D721Med (cell line): ENCODE data around the gene CALHM2.

Experiments used
- DNase-seq: peaks from one replicate; pipeline ENCODE4 v3.0.0; 2011; ENCODE audit warnings: low spot score; ENCODE audit not compliant: insufficient read length
- FAIRE-seq: peaks from 2 replicates; lab custom pipeline; 2011; peaks lifted over from hg19 to GRCh38; lab: Jason Lieb, UNC
- TF ChIP-seq, protein P1 (sequence below): IDR thresholded peaks from 2 replicates; pipeline ENCODE4 v1.5.1; 2012; ENCODE audit warnings: mild to moderate bottlenecking, control low read depth; ENCODE audit not compliant: insufficient read depth; ENCODE audit errors: missing control alignments

The CALHM2 gene

GRCh38 chr10:103475437-103475836 lies 23.3 kb upstream of the CALHM2 start:
- DNase-seq (no peak), FAIRE-seq (no peak)
- TF ChIP-seq, protein P1, sequence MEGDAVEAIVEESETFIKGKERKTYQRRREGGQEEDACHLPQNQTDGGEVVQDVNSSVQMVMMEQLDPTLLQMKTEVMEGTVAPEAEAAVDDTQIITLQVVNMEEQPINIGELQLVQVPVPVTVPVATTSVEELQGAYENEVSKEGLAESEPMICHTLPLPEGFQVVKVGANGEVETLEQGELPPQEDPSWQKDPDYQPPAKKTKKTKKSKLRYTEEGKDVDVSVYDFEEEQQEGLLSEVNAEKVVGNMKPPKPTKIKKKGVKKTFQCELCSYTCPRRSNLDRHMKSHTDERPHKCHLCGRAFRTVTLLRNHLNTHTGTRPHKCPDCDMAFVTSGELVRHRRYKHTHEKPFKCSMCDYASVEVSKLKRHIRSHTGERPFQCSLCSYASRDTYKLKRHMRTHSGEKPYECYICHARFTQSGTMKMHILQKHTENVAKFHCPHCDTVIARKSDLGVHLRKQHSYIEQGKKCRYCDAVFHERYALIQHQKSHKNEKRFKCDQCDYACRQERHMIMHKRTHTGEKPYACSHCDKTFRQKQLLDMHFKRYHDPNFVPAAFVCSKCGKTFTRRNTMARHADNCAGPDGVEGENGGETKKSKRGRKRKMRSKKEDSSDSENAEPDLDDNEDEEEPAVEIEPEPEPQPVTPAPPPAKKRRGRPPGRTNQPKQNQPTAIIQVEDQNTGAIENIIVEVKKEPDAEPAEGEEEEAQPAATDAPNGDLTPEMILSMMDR: no peak

GRCh38 chr10:103474077-103474476 lies 21.9 kb upstream of the CALHM2 start:
- DNase-seq (no peak), FAIRE-seq (no peak)

DNA sequence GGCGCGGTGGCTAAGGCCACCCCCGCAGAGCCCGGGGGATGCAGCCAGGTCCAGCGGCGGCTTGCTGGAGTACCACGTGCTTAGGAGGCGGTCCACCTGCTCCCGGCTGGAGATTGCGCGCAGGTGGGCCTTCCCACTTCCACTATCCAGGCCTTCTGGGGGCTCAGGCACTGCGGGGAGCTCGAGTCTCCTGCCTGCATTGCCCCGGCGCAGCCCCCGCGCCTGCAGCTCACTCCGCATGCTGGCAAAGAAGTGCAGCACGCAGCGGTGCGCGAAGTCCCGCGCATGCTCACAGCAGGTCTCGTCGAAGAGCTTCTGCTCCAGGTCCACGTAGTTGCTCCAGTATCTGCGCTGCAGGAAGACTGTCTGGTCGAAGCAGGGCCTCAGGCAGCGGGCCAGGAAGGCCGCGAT lies 21.1 kb upstream of the CALHM2 start:
- FAIRE-seq: no peak
- TF ChIP-seq, protein P1: no peak
- no peak for DNase-seq

More at GRCh38 chr10:103474077-103474476, 21.9 kb upstream of the CALHM2 start:
- TF ChIP-seq, protein P1: no peak

- FAIRE-seq: no peak
Measured at GRCh38 chr10:103472005-103472404, 19.8 kb upstream of the CALHM2 start.

DNA sequence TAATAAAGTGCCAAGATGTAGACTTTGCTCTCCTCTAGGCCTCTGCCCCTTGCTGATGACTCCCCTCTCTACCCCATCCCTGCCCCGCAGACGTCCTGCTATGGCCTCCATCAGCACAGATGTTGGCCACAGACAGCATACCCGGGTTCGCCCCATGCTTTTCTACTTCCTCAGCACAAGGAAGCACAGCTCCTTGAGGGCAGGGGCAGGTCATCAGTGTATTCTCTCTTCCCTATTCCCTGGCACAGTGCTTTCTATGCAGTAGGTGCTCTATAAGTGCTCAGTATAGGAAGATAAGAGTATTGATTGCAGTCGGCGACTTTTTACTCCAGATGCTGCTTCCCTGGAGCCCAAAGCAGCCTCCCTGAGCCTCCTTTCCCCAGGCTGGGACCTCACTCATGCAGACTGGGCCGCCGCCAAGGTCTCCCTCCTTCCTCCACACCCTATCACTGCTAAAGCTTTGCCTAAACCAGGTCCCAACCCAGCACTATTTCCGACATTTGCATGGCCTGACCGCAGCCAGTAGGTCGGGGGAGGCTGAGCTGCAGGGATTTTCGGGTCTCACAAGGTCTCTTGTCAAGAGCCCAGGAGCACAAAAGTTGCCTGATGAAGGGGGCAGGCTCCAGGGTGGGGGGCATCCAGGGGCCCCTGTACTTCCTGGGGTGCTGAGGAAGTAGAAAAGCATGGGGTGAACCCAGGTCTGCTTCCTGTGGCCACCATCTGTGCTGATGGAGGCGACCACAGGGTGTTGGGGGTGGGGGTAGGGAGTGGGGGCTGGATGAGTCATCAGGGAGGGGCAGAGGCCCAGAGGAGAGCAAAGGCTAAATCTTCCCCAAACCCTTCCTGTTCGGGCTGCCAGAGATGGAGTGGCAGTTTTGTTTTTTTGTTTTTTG lies 18.8 kb upstream of the CALHM2 start:
- TF ChIP-seq, protein P1: no peak
- DNase-seq (no peak), FAIRE-seq (no peak)

More at GRCh38 chr10:103472005-103472404, 19.8 kb upstream of the CALHM2 start:
- DNase-seq: no peak
- TF ChIP-seq, protein P1: no peak

DNA sequence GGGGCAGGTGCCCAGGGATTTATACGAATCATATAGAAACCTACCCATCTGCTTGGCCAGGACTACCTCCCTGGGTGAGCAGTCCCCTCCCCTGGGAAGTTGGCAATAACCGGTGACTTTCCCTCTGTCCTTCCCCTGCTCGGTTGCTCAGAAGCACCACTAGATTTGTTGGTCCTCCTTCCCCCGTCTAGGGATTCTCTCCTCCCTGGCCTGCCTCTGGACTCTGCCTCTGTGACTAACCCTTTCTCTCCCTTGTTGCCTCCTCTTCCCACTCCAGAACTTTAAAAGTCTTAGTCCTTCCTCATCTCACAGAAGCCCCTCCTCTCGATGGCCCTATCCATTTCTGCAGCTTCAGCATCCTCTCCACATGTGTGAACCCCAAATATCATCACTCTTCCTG lies 17.0 kb upstream of the CALHM2 start:
- FAIRE-seq (no peak), DNase-seq (no peak)
- TF ChIP-seq, protein P1: no peak

- DNase-seq (no peak), FAIRE-seq (no peak)
- TF ChIP-seq, protein P1: no peak
Measured at GRCh38 chr10:103467406-103467805, 15.2 kb upstream of the CALHM2 start.
